HEK293 (cell line): ENCODE results near the gene DDX23.

Experiments
- CTCF ChIA-PET: fragments of 350-600 bp; formaldehyde crosslinking; extraction: SDS; loops from one replicate; lab custom pipeline; 2021; ENCODE audit warnings: antibody characterized with exemption; lab: Yijun Ruan, JAX
- POLR2A ChIA-PET: fragments of 300-600 bp; formaldehyde crosslinking; extraction: SDS; loops from one replicate; lab custom pipeline; 2020; ENCODE audit warnings: antibody characterized with exemption, inconsistent platforms; lab: Yijun Ruan, JAX
- H3K27ac ChIP-seq: fragments of 200-500 bp; sonication (Bioruptor generic); 2 replicates; pipeline ENCODE4 v1.5.1; 2014; ENCODE audit warnings: low read depth, low read length, control low read depth, inconsistent platforms; ENCODE audit errors: extremely low read depth
- H3K36me3 ChIP-seq, 2 experiments: fragments of 200-500 bp in 1 of 2; sonication (Bioruptor generic) in 1 of 2; 1 replicate in 1 of 2; 2 replicates in 1 of 2; pipeline ENCODE4 v1.5.1; 2014 to 2017; ENCODE audit warnings: inconsistent platforms in 2 of 2, low read length in 2 of 2; ENCODE audit not compliant: control insufficient read depth in 2 of 2, insufficient read depth in 1 of 2
- H3K4me1 ChIP-seq: fragments of 200-500 bp; sonication (Bioruptor generic); 2 replicates; pipeline ENCODE4 v1.5.1; 2014; ENCODE audit warnings: mild to moderate bottlenecking, low read length, inconsistent platforms; ENCODE audit not compliant: control insufficient read depth, insufficient read depth
- H3K4me3 ChIP-seq: 2 replicates; pipeline ENCODE4 v1.5.1; 2011; ENCODE audit warnings: low read depth, mild to moderate bottlenecking, control low read depth, low read length, moderate library complexity
- H3K9me3 ChIP-seq: fragments of 200-500 bp; sonication (Bioruptor generic); 2 replicates; pipeline ENCODE4 v1.5.1; 2014; ENCODE audit warnings: low read depth, low read length, inconsistent platforms; ENCODE audit not compliant: control insufficient read depth, insufficient read depth
- GLIS2 ChIP-seq: fragments of 450-650 bp; formaldehyde crosslinking; IDR thresholded peaks from 2 replicates; pipeline ENCODE4 v1.5.1; 2016; ENCODE audit warnings: missing biosample characterization, missing genetic modification characterization
- SCRT2 ChIP-seq: fragments of 450-650 bp; formaldehyde crosslinking; IDR thresholded peaks from 2 replicates; pipeline ENCODE4 v1.5.1; 2016; ENCODE audit warnings: missing biosample characterization, missing genetic modification characterization
- ZNF133 ChIP-seq: fragments of 450-650 bp; formaldehyde crosslinking; IDR thresholded peaks from 2 replicates; pipeline ENCODE4 v1.5.1; 2016; ENCODE audit warnings: missing biosample characterization, missing genetic modification characterization
- ZNF48 ChIP-seq: fragments of 450-650 bp; formaldehyde crosslinking; IDR thresholded peaks from 2 replicates; pipeline ENCODE4 v1.5.1; 2016; ENCODE audit warnings: missing biosample characterization, missing genetic modification characterization
- ZNF501 ChIP-seq: fragments of 450-650 bp; formaldehyde crosslinking; IDR thresholded peaks from 2 replicates; pipeline ENCODE4 v1.5.1; 2016; ENCODE audit warnings: missing biosample characterization, missing genetic modification characterization
- ZNF530 ChIP-seq: fragments of 450-650 bp; formaldehyde crosslinking; IDR thresholded peaks from 2 replicates; pipeline ENCODE4 v1.5.1; 2016; ENCODE audit warnings: low read depth, missing biosample characterization, missing genetic modification characterization
- ZNF549 ChIP-seq: fragments of 450-650 bp; IDR thresholded peaks from 2 replicates; pipeline ENCODE4 v1.5.1; 2018; ENCODE audit warnings: missing biosample characterization, missing genetic modification characterization, mild to moderate bottlenecking, inconsistent platforms, moderate library complexity
- ZNF624 ChIP-seq: fragments of 450-650 bp; formaldehyde crosslinking; IDR thresholded peaks from 2 replicates; pipeline ENCODE4 v1.5.1; 2017; ENCODE audit warnings: missing biosample characterization, missing genetic modification characterization
- ZNF654 ChIP-seq: fragments of 450-650 bp; formaldehyde crosslinking; IDR thresholded peaks from 2 replicates; pipeline ENCODE4 v1.5.1; 2016; ENCODE audit warnings: low read depth, missing biosample characterization, missing genetic modification characterization
- ZNF660 ChIP-seq: fragments of 450-650 bp; IDR thresholded peaks from 2 replicates; pipeline ENCODE4 v1.5.1; 2018; ENCODE audit warnings: missing biosample characterization, mild to moderate bottlenecking, missing genetic modification characterization
- ZNF785 ChIP-seq: fragments of 450-650 bp; formaldehyde crosslinking; IDR thresholded peaks from 2 replicates; pipeline ENCODE4 v1.5.1; 2016; ENCODE audit warnings: missing biosample characterization, missing genetic modification characterization
- TF ChIP-seq, protein P1 (sequence below): fragments of 450-650 bp; formaldehyde crosslinking; IDR thresholded peaks from 2 replicates; pipeline ENCODE4 v1.5.1; 2016; ENCODE audit warnings: missing biosample characterization, missing genetic modification characterization
- TF ChIP-seq, protein P2 (sequence below): fragments of 450-650 bp; formaldehyde crosslinking; IDR thresholded peaks from 2 replicates; pipeline ENCODE4 v1.5.1; 2016; ENCODE audit warnings: missing biosample characterization, missing genetic modification characterization
- TF ChIP-seq, protein P3 (sequence below): fragments of 450-650 bp; formaldehyde crosslinking; IDR thresholded peaks from 2 replicates; pipeline ENCODE4 v1.5.1; 2016; ENCODE audit warnings: missing biosample characterization, missing genetic modification characterization
- TF ChIP-seq, protein P4 (sequence below): fragments of 450-650 bp; formaldehyde crosslinking; IDR thresholded peaks from 2 replicates; pipeline ENCODE4 v1.5.1; 2016; ENCODE audit warnings: missing biosample characterization, missing genetic modification characterization

Gene DDX23

DNA sequence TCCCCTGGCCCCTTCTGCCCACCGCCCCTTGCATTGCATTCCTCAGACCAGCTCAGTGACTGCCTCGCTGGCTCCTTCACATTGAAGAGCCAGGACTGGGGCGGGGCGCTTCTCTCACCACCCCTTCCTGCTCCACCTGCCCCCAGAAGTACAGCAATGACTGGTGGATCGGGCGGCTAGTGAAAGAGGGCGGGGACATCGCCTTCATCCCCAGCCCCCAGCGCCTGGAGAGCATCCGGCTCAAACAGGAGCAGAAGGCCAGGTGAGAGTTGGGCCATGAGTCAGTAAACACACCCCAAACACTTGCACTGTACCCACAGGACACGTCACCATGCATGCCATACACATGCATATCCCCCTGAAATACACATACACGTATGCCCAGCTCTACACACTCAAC, 27.9 kb downstream of the DDX23 start:
- no peak for TF ChIP-seq GLIS2 (tag by site-specific recombination)
- TF ChIP-seq ZNF654 (tag by site-specific recombination) = no peak
- no peak for TF ChIP-seq ZNF624 (tag by site-specific recombination)
- TF ChIP-seq ZNF660 = no peak
- no peak for TF ChIP-seq ZNF501
- TF ChIP-seq ZNF549 (tag by site-specific recombination) = no peak
- no peak for TF ChIP-seq ZNF530 (tag by site-specific recombination)
- no peak for TF ChIP-seq ZNF48

DNA sequence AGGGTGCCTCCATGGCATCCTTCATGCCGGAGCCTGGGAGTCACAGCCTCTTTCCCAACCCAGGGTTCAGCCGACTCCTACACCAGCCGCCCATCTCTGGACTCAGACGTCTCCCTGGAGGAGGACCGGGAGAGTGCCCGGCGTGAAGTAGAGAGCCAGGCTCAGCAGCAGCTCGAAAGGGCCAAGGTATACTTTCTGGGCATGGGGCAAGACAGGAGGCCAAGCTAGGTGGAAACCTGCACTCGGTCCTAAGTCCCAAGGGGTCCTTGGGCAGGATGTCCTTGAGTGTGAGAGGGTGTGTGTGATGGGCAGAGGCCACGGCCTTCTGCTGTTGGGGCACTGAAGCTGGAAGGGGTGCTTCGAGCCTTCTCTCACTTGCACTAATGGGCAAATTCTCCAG, 28.7 kb downstream of the DDX23 start:
- POLR2A ChIA-PET = no interaction called here
- CTCF ChIA-PET = interaction anchor here (1.3 to 6.0 kb wide), 2 partner anchors 9 to 29 kb away, joined by 4 to 42 read pairs; partner anchors contain the start of gene DDX23
- H3K27ac ChIP-seq = no peak overlapping the region
- no peaks in the 10 kb centered on the region for H3K9me3 ChIP-seq
- H3K4me3 ChIP-seq = no peak overlapping the region
- H3K4me1 ChIP-seq = no peaks in the 10 kb centered on the region
- H3K36me3 ChIP-seq = peaks cover 0 to 53% of the 10 kb centered on the region in 2 experiments; a peak in 1 of 3 replicates
- TF ChIP-seq ZNF133 (no peak), ZNF785 (tag by site-specific recombination) (no peak), SCRT2 (tag by site-specific recombination) (0 out of 2 replicates have a peak, but pooled peaks have one; percentile 18)
- TF ChIP-seq, protein P1, sequence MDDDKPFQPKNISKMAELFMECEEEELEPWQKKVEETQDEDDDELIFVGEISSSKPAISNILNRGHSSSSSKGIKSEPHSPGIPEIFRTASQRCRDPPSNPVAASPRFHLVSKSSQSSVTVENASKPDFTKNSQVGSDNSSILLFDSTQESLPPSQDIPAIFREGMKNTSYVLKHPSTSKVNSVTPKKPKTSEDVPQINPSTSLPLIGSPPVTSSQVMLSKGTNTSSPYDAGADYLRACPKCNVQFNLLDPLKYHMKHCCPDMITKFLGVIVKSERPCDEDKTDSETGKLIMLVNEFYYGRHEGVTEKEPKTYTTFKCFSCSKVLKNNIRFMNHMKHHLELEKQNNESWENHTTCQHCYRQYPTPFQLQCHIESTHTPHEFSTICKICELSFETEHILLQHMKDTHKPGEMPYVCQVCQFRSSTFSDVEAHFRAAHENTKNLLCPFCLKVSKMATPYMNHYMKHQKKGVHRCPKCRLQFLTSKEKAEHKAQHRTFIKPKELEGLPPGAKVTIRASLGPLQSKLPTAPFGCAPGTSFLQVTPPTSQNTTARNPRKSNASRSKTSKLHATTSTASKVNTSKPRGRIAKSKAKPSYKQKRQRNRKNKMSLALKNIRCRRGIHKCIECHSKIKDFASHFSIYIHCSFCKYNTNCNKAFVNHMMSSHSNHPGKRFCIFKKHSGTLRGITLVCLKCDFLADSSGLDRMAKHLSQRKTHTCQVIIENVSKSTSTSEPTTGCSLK (tag by site-specific recombination) = no peak
- TF ChIP-seq, protein P2, sequence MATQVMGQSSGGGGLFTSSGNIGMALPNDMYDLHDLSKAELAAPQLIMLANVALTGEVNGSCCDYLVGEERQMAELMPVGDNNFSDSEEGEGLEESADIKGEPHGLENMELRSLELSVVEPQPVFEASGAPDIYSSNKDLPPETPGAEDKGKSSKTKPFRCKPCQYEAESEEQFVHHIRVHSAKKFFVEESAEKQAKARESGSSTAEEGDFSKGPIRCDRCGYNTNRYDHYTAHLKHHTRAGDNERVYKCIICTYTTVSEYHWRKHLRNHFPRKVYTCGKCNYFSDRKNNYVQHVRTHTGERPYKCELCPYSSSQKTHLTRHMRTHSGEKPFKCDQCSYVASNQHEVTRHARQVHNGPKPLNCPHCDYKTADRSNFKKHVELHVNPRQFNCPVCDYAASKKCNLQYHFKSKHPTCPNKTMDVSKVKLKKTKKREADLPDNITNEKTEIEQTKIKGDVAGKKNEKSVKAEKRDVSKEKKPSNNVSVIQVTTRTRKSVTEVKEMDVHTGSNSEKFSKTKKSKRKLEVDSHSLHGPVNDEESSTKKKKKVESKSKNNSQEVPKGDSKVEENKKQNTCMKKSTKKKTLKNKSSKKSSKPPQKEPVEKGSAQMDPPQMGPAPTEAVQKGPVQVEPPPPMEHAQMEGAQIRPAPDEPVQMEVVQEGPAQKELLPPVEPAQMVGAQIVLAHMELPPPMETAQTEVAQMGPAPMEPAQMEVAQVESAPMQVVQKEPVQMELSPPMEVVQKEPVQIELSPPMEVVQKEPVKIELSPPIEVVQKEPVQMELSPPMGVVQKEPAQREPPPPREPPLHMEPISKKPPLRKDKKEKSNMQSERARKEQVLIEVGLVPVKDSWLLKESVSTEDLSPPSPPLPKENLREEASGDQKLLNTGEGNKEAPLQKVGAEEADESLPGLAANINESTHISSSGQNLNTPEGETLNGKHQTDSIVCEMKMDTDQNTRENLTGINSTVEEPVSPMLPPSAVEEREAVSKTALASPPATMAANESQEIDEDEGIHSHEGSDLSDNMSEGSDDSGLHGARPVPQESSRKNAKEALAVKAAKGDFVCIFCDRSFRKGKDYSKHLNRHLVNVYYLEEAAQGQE (tag by site-specific recombination) = no peak
- TF ChIP-seq, protein P3, sequence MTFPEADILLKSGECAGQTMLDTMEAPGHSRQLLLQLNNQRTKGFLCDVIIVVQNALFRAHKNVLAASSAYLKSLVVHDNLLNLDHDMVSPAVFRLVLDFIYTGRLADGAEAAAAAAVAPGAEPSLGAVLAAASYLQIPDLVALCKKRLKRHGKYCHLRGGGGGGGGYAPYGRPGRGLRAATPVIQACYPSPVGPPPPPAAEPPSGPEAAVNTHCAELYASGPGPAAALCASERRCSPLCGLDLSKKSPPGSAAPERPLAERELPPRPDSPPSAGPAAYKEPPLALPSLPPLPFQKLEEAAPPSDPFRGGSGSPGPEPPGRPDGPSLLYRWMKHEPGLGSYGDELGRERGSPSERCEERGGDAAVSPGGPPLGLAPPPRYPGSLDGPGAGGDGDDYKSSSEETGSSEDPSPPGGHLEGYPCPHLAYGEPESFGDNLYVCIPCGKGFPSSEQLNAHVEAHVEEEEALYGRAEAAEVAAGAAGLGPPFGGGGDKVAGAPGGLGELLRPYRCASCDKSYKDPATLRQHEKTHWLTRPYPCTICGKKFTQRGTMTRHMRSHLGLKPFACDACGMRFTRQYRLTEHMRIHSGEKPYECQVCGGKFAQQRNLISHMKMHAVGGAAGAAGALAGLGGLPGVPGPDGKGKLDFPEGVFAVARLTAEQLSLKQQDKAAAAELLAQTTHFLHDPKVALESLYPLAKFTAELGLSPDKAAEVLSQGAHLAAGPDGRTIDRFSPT = no peak
- TF ChIP-seq, protein P4, sequence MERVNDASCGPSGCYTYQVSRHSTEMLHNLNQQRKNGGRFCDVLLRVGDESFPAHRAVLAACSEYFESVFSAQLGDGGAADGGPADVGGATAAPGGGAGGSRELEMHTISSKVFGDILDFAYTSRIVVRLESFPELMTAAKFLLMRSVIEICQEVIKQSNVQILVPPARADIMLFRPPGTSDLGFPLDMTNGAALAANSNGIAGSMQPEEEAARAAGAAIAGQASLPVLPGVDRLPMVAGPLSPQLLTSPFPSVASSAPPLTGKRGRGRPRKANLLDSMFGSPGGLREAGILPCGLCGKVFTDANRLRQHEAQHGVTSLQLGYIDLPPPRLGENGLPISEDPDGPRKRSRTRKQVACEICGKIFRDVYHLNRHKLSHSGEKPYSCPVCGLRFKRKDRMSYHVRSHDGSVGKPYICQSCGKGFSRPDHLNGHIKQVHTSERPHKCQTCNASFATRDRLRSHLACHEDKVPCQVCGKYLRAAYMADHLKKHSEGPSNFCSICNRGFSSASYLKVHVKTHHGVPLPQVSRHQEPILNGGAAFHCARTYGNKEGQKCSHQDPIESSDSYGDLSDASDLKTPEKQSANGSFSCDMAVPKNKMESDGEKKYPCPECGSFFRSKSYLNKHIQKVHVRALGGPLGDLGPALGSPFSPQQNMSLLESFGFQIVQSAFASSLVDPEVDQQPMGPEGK (tag by site-specific recombination) = no peak

More for the DNA sequence above, 27.9 kb downstream of the DDX23 start:
- no peaks in the 10 kb centered on the region for H3K4me1 ChIP-seq
- ChIA-PET CTCF (interaction anchor here (1.3 to 6.0 kb wide), 2 partner anchors 9 to 29 kb away, joined by 4 to 42 read pairs; partner anchors contain the start of gene DDX23), POLR2A (no interaction called here)
- H3K9me3 ChIP-seq = no peaks in the 10 kb centered on the region
- H3K4me3 ChIP-seq = no peak overlapping the region
- H3K27ac ChIP-seq = no peak overlapping the region
- peaks cover 0 to 61% of the 10 kb centered on the region in 2 experiments; a peak in 1 of 3 replicates for H3K36me3 ChIP-seq
